ENCODE measurements around the gene SH3RF3. TPM values are rescaled to one million over a fixed set of nuclear protein-coding genes. Genes with fewer than 3 reads are reported as not detected.
A peak's percentile ranks its signal among the peaks of the same experiment; 100 is the strongest.

The SH3RF3 gene
- total RNA-seq, 2 donors from 2014 or later: 37.4 to 61.7 TPM

GRCh38 chr2:109162999-109163398 is 34.0 kb downstream of the SH3RF3 start:
- peak; percentile 83 for ATAC-seq (ENCODE audit: insufficient number of reproducible peaks, low FRiP score, low read depth)
- Histone ChIP-seq H3K9me3 (no peaks in the 10 kb centered on the region), H3K27ac (peak overlapping the region in 1 of 2 donors; percentile 9)

GRCh38 chr2:109164311-109164710 is 35.3 kb downstream of the SH3RF3 start:
- TF ChIP-seq CTCF (IDR thresholded peaks at IDR 0.05): no peak
- Histone ChIP-seq H3K36me3 (no peaks in the 10 kb centered on the region), H3K4me1 (ENCODE audit: control insufficient read depth in 1 of 2, low read depth in 2 of 2) (peaks cover 41 to 78% of the 10 kb centered on the region in 2 donors), H3K27ac (peak overlapping the region; percentile 58 to 62), H3K9me3 (no peaks in the 10 kb centered on the region), H3K4me3 (no peak overlapping the region), H3K27me3 (replicated peaks; ENCODE audit: insufficient read depth) (no peaks in the 10 kb centered on the region)
- DNase-seq (ENCODE audit: low spot score) (no peak), ATAC-seq (ENCODE audit: insufficient number of reproducible peaks, low FRiP score, low read depth) (no peak)

More at GRCh38 chr2:109162999-109163398, 34.0 kb downstream of the SH3RF3 start:
- H3K27me3 ChIP-seq (replicated peaks; ENCODE audit: insufficient read depth): no peaks in the 10 kb centered on the region
- H3K4me1 ChIP-seq (ENCODE audit: control insufficient read depth in 1 of 2, low read depth in 2 of 2): peaks cover 41 to 65% of the 10 kb centered on the region in 2 donors
- peak; percentile 38 for TF ChIP-seq CTCF (IDR thresholded peaks at IDR 0.05)
- no peak overlapping the region for H3K4me3 ChIP-seq
- no peaks in the 10 kb centered on the region for H3K36me3 ChIP-seq
- peak; percentile 75 for DNase-seq (ENCODE audit: low spot score)

- H3K9me3 ChIP-seq: no peaks in the 10 kb centered on the region
- no peak for TF ChIP-seq CTCF (IDR thresholded peaks at IDR 0.05)
Observed at GRCh38 chr2:109164739-109165221, 35.8 kb downstream of the SH3RF3 start.

GRCh38 chr2:109166811-109167210 is 37.8 kb downstream of the SH3RF3 start:
- no peaks in the 10 kb centered on the region for H3K27me3 ChIP-seq (replicated peaks; ENCODE audit: insufficient read depth)
- peaks cover 54 to 88% of the 10 kb centered on the region in 2 donors for H3K4me1 ChIP-seq (ENCODE audit: control insufficient read depth in 1 of 2, low read depth in 2 of 2)
- H3K27ac ChIP-seq: peak overlapping the region; percentile 58 to 62
- no peak overlapping the region for H3K4me3 ChIP-seq
- no peaks in the 10 kb centered on the region for H3K9me3 ChIP-seq
- ATAC-seq (ENCODE audit: insufficient number of reproducible peaks, low FRiP score, low read depth): no peak
- no peaks in the 10 kb centered on the region for H3K36me3 ChIP-seq
- no peak for DNase-seq (ENCODE audit: low spot score)
- no peak for TF ChIP-seq CTCF (IDR thresholded peaks at IDR 0.05)

More at GRCh38 chr2:109164739-109165221, 35.8 kb downstream of the SH3RF3 start:
- no peak for DNase-seq (ENCODE audit: low spot score)
- Histone ChIP-seq H3K36me3 (no peaks in the 10 kb centered on the region), H3K27me3 (replicated peaks; ENCODE audit: insufficient read depth) (no peaks in the 10 kb centered on the region), H3K4me1 (ENCODE audit: control insufficient read depth in 1 of 2, low read depth in 2 of 2) (peaks cover 42 to 82% of the 10 kb centered on the region in 2 donors), H3K4me3 (no peak overlapping the region), H3K27ac (peak overlapping the region; percentile 58 to 62)
- ATAC-seq (ENCODE audit: insufficient number of reproducible peaks, low FRiP score, low read depth): no peak

GRCh38 chr2:109168086-109168485 is 39.1 kb downstream of the SH3RF3 start:
- TF ChIP-seq CTCF (IDR thresholded peaks at IDR 0.05): no peak
- Histone ChIP-seq H3K4me1 (ENCODE audit: control insufficient read depth in 1 of 2, low read depth in 2 of 2) (peaks cover 61 to 94% of the 10 kb centered on the region in 2 donors), H3K36me3 (no peaks in the 10 kb centered on the region), H3K27ac (no peak overlapping the region), H3K27me3 (replicated peaks; ENCODE audit: insufficient read depth) (no peaks in the 10 kb centered on the region), H3K4me3 (no peak overlapping the region), H3K9me3 (no peaks in the 10 kb centered on the region)
- no peak for DNase-seq (ENCODE audit: low spot score)
- ATAC-seq (ENCODE audit: insufficient number of reproducible peaks, low FRiP score, low read depth): no peak

Data from thoracic aorta (tissue), 2 donors.